GM19025 (cell line): Measurements from ENCODE around the gene GSDME.
"Not testable (repeated sequence)": the region's sequence is repeated elsewhere in the genome, so short reads cannot be mapped to it uniquely, and the experiment has no call there.

ENCODE experiments used
- ATAC-seq: cut with Tn5 transposase; IDR thresholded peaks from one replicate; pipeline ENCODE4 v1.9.1; 2021; ENCODE audit warnings: mild to moderate bottlenecking, low read depth, moderate library complexity; ENCODE audit not compliant: unreplicated experiment

GSDME gene

GRCh38 chr7:24743471-24743870 is 13.8 kb downstream of the GSDME start:
- no peak for ATAC-seq

DNA sequence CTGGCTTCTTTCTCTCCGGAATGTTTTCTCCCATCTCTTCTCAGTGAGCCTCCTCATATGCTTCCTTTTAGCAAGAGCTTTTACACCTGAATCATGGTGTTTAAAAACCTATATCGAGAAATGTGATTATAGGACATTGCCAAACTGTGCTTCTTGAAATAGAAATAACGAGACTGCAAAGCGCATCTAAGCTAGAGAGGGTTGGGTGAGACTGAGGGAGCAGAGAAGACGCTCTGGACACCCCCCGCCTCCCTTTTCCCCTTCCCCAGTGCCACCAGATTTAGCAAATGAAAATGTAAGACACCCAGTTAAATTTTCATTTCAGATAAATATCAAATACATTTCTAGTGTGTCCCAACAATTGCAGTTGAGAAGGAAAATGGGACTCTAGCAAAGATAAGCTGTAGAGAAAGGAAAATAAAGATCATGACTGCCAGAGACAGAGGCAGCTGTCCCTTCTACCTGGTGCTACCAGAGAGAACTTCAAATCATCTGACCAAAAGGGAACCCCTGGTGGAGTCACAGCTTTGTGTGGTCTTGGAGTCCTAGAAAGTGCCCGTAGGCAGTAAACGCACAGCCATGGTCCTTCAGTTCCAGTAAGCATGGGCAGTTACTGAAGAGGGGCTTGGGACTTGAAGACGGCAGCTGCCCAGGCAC is 14.6 kb downstream of the GSDME start:
- no peak for ATAC-seq

DNA sequence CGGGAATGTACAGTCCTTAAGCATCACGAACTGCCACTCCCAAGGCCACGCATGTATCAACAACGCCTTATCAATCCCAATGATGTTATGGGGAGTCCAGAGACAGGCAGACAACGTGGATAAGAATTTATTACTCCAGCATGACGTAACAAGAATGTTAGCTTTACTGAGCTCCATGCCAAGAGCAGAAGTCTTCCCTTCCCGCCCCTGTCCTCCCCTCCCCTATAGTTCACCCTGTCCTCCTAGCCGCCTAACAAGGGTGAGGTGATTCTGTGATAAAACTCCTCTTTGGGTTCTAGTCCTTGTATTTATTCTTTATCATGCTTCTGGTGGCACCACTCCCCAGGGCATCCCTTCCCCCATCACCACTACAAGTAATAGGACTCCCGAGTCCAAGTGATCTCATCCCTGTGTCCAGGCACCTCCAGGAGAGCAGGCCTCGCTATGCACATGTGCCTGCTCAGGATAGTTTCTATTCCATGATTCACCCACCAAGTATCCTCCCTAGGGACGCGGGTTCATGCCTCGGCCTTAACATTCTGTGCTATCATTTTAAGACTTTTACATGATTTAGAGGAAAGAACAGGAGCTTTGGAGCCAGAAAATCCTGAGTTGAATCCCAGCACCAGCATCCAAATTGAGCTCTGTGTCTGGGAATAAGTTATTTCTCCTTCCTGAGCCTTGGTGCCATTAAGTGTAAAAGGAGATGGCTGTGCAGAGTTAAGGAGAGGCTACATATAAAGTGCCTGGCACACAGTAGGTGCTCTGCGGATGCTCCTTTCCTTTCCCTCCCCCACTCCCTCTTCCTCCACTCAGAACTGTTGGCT is 15.4 kb downstream of the GSDME start:
- no peak for ATAC-seq

- ATAC-seq: no peak
Measured at GRCh38 chr7:24740871-24741270, 16.4 kb downstream of the GSDME start.

DNA sequence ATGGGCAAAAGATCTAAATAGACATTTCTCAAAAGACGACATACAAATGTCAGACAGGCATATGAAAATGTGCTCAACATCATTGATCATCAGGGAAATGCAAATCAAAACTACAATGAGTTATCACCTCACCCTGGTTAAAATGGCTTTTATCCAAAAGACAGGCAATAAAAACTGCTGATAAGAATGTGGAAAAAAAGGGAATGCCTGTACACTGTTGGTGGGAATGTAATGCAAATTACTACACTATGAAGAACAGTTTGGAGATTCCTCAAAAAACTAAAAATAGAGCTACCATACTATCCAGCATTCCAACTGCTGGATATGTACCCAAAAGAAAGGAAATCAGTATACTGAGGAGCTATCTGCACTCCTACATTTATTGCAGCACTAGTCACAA is 18.0 kb downstream of the GSDME start:
- no peak for ATAC-seq

DNA sequence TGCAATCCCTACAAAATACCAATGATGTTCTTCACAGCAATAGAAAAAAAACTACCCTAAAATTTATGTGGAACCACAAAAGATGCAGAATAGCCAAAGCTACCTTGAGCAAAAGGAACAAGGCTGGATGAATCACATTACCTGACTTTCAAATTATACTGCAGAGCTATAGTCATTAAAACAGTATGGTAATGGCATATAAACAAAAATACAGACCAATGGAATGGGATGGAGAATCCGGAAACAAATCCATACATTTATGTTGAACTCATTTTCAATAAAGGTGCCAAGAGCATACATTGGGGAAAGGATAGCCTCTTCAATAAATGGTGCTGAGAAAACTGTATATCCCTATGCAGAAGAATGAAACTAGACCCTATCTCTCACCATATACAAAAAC is 18.7 kb downstream of the GSDME start:
- ATAC-seq: no peak

DNA sequence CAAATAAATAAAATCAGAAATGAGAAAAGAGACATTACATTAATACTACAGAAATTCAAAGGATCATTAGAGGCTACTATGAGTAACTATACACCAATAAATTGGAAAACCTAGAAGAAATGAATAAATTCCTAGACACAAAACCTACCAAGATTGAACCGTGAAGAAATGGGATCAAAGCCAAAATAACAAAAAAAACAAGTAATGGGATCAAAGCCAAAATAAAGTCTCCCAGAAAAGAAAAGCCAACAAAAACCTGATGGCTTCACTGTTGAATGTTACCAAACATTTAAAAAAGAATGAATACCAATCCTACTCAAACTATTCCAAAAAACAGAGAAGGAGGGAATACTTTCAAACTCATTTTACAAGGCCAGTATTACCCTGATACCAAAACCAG is 20.0 kb downstream of the GSDME start:
- no peak for ATAC-seq

- not testable (repeated sequence) for ATAC-seq
Measured at GRCh38 chr7:24735594-24735993, 21.7 kb downstream of the GSDME start.

- ATAC-seq: no peak
Measured at GRCh38 chr7:24734306-24734705, 23.0 kb downstream of the GSDME start.

DNA sequence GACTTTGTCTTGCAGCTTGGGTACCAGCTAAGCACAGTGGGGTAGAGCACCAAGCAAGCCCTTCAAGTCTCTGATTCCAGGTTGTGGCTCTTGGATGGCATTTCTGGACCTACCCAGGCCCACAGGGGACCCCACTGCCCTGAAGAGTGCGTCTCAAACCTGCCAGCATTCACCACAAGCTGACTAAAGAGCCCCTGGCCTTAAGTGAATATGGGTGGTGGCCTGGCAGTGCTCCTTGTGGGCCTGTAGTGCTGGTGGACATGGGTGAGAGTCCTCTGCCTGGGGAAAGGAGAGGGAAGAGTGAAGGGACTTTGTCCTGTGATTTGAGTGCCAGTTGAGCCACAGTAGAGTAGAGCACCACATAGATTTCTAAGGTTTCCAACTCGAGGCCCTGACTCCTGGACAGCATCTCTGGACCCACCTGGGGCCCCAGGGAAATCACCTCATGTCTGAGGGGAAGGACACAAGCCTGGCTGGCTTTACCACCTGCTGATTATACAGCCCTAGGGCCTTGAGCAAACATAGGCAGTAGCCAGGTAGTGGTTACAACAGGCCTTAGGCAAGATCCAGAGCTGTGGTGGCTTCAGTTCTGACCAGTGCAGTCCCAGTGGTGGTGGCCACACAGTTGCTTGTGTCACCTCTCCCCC is 23.7 kb downstream of the GSDME start:
- no peak for ATAC-seq

GRCh38 chr7:24732646-24733413 is 24.4 kb downstream of the GSDME start:
- peak; percentile 68 for ATAC-seq

DNA sequence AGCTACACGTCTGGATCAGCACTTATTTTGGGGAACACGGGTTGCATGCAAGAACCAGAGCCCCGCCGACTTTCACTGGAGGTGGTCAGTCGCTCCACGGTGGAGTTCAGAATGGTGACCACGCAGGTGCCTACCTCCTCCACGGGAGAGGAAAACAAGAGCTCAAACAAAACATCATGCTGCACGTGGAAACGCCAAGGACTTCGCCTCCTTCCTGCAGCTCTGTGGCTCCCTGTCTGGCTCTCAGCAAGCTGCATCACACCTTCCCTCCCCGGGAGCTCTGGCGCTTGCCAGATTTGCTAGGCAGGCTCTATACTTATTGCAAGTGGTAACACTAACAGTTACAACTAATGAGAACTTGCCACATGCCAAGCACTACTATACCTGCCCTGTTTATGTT is 26.0 kb downstream of the GSDME start:
- no peak for ATAC-seq

GRCh38 chr7:24730018-24730369 is 27.3 kb downstream of the GSDME start:
- no peak for ATAC-seq

DNA sequence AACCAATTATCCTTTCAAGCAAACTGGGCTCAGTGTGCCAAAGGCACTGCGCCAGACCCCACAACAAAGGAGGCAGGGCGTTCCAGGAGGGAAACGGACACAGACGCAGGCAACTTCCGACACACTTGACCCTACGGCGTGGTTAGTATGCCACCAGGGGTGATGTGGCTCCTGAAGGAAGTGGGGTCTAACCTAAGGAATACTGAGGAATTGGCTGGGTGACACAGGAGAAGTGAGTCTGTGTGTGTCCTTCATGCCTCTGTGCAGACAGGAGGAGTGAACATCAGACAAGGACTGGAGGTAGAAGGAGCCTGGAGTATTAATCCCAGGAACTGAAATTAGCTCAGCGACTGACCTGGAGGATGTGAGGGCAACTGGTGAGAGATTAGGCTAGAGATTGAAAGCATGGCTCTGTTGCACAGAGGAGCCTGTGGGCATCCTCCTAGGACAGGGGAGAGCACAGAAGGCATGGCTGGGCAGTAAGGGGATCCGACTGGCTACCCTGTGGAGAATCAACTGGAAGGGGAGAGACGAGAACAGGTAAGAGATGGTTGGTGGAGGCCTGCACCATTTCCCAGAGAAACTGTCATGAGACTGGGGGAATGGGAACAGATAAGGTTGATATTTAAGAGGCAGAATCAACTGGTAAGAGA is 27.8 kb downstream of the GSDME start:
- no peak for ATAC-seq

DNA sequence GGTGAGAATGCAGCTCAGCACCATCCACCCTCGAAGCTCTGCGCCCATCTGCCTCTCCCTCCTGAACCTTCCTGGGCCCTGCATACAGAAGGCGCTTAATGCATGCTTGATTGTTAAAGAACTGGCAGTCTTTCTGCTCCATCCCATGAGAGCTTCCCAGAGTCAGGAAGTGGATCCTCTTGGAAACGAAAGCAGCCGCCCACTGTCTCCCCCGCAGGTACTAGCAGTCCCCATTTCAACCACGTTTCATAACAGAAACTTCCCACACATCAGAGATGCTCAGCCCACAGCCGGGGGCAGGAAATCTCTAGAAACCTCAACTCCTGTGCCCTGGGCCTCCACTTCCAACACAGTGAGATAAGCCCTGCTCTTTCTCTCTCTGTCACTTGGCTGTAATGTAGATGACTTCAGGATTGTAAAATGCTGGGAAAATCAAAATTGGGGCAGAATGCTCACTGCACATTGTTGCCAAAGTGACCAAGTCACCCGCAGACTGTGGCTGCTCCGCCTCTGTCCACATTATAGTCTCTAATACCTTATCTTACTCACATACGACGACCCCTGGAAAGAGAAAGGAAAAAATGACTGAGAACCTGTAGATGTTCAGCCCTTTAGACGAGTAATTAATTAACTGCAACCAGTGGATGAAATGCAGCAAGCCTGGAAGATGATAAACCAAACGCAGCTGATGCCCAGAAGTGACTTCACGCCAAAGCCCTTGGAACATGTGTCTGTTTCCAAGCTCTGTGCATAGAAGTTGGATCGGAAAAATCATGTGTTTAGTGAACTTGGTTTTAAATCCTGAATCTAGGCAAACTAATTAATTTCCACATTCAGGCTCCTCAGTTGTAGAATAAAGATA is 28.5 kb downstream of the GSDME start:
- no peak for ATAC-seq

GRCh38 chr7:24728121-24728500 is 29.2 kb downstream of the GSDME start:
- ATAC-seq: no peak

GRCh38 chr7:24727154-24728120 is 29.8 kb downstream of the GSDME start:
- peak; percentile 52 for ATAC-seq

DNA sequence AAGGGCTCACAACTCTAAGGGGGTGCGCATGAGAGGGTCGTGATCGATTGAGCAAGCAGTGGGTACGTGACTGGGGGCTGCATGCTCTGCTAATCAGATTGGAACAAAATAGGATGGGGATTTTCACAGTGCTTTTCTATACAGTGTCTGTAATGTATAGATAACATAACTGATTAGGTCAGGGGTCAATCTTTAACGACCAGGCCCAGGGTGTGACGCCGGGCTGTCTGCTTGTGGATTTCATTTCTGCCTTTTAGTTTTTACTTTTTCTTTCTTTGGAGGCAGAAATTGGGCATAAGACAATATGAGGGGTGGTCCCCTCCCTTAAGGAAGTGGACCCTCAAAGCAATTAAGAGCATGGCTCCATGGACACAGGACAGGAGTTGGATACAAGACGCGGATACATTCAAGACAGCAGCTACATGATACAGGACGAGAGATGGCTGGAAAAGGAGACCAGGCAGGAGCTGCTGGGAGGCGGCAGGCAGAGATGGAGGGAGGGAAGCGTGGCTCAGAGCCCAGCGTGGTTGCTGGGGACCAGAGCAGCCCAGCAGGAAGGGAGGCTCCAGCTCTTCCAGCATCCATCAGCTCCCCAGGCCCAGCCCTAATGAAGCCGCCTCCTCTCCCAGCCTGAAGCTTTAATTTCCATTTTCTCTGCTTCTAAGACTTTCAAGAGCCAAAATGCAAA is 31.6 kb downstream of the GSDME start:
- no peak for ATAC-seq
